OCI-LY1 (cell line): Measurements from ENCODE around the gene SMIM21.

ENCODE experiments used
- CTCF ChIP-seq: fragments of 200-600 bp; sonication (generic), shearing (Covaris generic); IDR thresholded peaks from 2 replicates; pipeline ENCODE4 v1.5.1; 2017; ENCODE audit warnings: mild to moderate bottlenecking, antibody characterized with exemption, low read length, moderate library complexity, mixed read lengths
- EZH2 ChIP-seq: fragments of 200-600 bp; sonication (generic), shearing (Covaris generic); IDR thresholded peaks from 2 replicates; pipeline ENCODE4 v1.8.0; 2017; ENCODE audit warnings: borderline replicate concordance, mixed run types, mild to moderate bottlenecking, antibody characterized with exemption, low read length, moderate library complexity, mixed read lengths

GRCh38 chr18:75407468-75408437 is 19.8 kb downstream of the SMIM21 start:
- TF ChIP-seq EZH2 (no peak), CTCF (no peak)
